Dermis microvascular lymphatic vessel endothelial cell (primary cell): ENCODE results near the gene NAALAD2. TPM values are rescaled to one million over a fixed set of nuclear protein-coding genes. Genes with fewer than 3 reads are reported as not detected.
"Not testable (repeated sequence)": the region's sequence is repeated elsewhere in the genome, so short reads cannot be mapped to it uniquely, and the experiment has no call there.

Source experiments
- DNase-seq, 2 donors: peaks; one replicate each; pipeline versions ENCODE4 v3.0.0 to v3.0.0-alpha.2; 2010; ENCODE audit warnings: low read depth in 2 of 2
- total RNA-seq: library from RNA; depleted of rRNA; stranded (reverse); fragments of >200 nt; gene quantifications from 2 replicates; pipeline ENCODE4 v1.2.1, GENCODE V29; 2014

The NAALAD2 gene
- total RNA-seq: 0.26 and 0.51 TPM in 2 replicates

- DNase-seq: no peak
Measured at GRCh38 chr11:90134478-90135003, at the start of gene NAALAD2. TSS of gene NAALAD2 (plus strand) at chr11:90134663. CDS start at chr11:90134759, 96 bp downstream.

- not testable (repeated sequence) for DNase-seq
Measured at GRCh38 chr11:90085650-90086049, 48.8 kb upstream of the NAALAD2 start, which contains the start of gene UBTFL1. TSS of gene UBTFL1 (plus strand) at chr11:90085950. CDS start at chr11:90085950, 0 bp downstream.

GRCh38 chr11:90088731-90089130 is 45.7 kb upstream of the NAALAD2 start:
- DNase-seq: not testable (repeated sequence)

GRCh38 chr11:90095230-90095924 is 39.1 kb upstream of the NAALAD2 start:
- not testable (repeated sequence) for DNase-seq

GRCh38 chr11:90098261-90098660 is 36.2 kb upstream of the NAALAD2 start:
- not testable (repeated sequence) for DNase-seq

GRCh38 chr11:90100431-90100830 is 34.0 kb upstream of the NAALAD2 start:
- no peak for DNase-seq

- peak; percentile 7 to 8 for DNase-seq
Measured at GRCh38 chr11:90113541-90113940, 20.9 kb upstream of the NAALAD2 start.

- no peak for DNase-seq
Measured at GRCh38 chr11:90120191-90120590, 14.3 kb upstream of the NAALAD2 start.

- no peak for DNase-seq
Measured at GRCh38 chr11:90124371-90124770, 10.1 kb upstream of the NAALAD2 start.

- no peak for DNase-seq
Measured at GRCh38 chr11:90124946-90125345, 9.5 kb upstream of the NAALAD2 start.

- DNase-seq: no peak
Measured at GRCh38 chr11:90133560-90134477, 644 bp upstream of the NAALAD2 start.

- DNase-seq: no peak
Measured at GRCh38 chr11:90135016-90135415, 553 bp downstream of the NAALAD2 start.

- no peak for DNase-seq
Measured at GRCh38 chr11:90148900-90149299, 14.4 kb downstream of the NAALAD2 start.

GRCh38 chr11:90166982-90167573 is 32.6 kb downstream of the NAALAD2 start:
- DNase-seq: not testable (repeated sequence)

GRCh38 chr11:90167704-90168103 is 33.2 kb downstream of the NAALAD2 start:
- not testable (repeated sequence) for DNase-seq

- no peak for DNase-seq
Measured at GRCh38 chr11:90168571-90168970, 34.1 kb downstream of the NAALAD2 start.

- no peak for DNase-seq
Measured at GRCh38 chr11:90171359-90171758, 36.9 kb downstream of the NAALAD2 start.

- no peak for DNase-seq
Measured at GRCh38 chr11:90176069-90176468, 41.6 kb downstream of the NAALAD2 start.

GRCh38 chr11:90178751-90179150 is 44.3 kb downstream of the NAALAD2 start:
- no peak for DNase-seq

- DNase-seq: no peak
Measured at GRCh38 chr11:90179923-90180322, 45.5 kb downstream of the NAALAD2 start.

GRCh38 chr11:90187839-90188238 is 53.4 kb downstream of the NAALAD2 start:
- peak in 1 of 2 donors; percentile 1 for DNase-seq

GRCh38 chr11:90189011-90189410 is 54.5 kb downstream of the NAALAD2 start:
- no peak for DNase-seq
